Prostate gland (tissue), 2 donors: ENCODE results near the gene DOCK2. TPM values are rescaled to one million over a fixed set of nuclear protein-coding genes. Genes with fewer than 3 reads are reported as not detected.

Experiments
- DNase-seq: peaks from one replicate; pipeline ENCODE4 v3.0.0-alpha.2; 2019; ENCODE audit warnings: low spot score
- H3K27ac ChIP-seq, 2 donors: fragments of 200-600 bp; sonication (generic); 2 replicates each; pipeline ENCODE4 v1.5.1; 2017 to 2019
- H3K27me3 ChIP-seq: fragments of 200-600 bp; sonication (generic); replicated peaks from 2 replicates; pipeline ENCODE4 v1.5.1; 2019; ENCODE audit not compliant: insufficient read depth
- H3K36me3 ChIP-seq, 2 donors: fragments of 200-600 bp; sonication (generic); 1 replicate in 1 of 2; 2 replicates in 1 of 2; pipeline versions ENCODE4 v1.5.1 to v1.8.1; 2017 to 2019
- H3K4me1 ChIP-seq: fragments of 200-600 bp; sonication (generic); replicated peaks from 2 replicates; pipeline ENCODE4 v1.5.1; 2019
- H3K4me3 ChIP-seq, 2 donors: fragments of 200-600 bp; sonication (generic); 2 replicates each; pipeline ENCODE4 v1.5.1; 2017 to 2019
- H3K9me3 ChIP-seq: fragments of 200-600 bp; sonication (generic); 2 replicates; pipeline ENCODE4 v1.5.1; 2017
- POLR2A ChIP-seq: fragments of 450-650 bp; IDR thresholded peaks from one replicate; pipeline ENCODE4 v1.6.1; 2016; ENCODE audit warnings: antibody characterized with exemption, mild to moderate bottlenecking
- POLR2AphosphoS5 ChIP-seq: sonication (generic); formaldehyde crosslinking; IDR thresholded peaks from one replicate; pipeline ENCODE4 v1.6.1; 2017; ENCODE audit warnings: antibody characterized with exemption
- WGBS: methylation state at CpG from one replicate; pipeline ENCODE4 v1.1.5; 2018; 5-methylcytosine and 5-hydroxymethylcytosine counted together
- intact Hi-C: fragments of 100-400 bp; cut with DNase I; formaldehyde crosslinking; loops from one replicate; pipeline ENCODE4 v1.14.2; 2022
- total RNA-seq, 2 donors: library from RNA; depleted of rRNA; stranded (reverse); fragments of >200 nt; gene quantifications; one replicate each; pipeline ENCODE4 v1.1.0, GENCODE V29; 2016
- TF ChIP-seq, protein P1 (sequence below), 4 experiments: fragments of 200-600 bp in 2 of 4; fragments of 450-650 bp in 2 of 4; sonication (generic) in 2 of 4; IDR thresholded peaks; 1 replicate in 3 of 4; 2 replicates in 1 of 4; pipeline ENCODE4 v1.5.1; 2016 to 2019; ENCODE audit warnings: antibody characterized with exemption in 4 of 4, mild to moderate bottlenecking in 2 of 4, moderate library complexity in 2 of 4

DOCK2 gene
- total RNA-seq, 2 donors from 2014 or later: 2.5 to 6.2 TPM

DNA sequence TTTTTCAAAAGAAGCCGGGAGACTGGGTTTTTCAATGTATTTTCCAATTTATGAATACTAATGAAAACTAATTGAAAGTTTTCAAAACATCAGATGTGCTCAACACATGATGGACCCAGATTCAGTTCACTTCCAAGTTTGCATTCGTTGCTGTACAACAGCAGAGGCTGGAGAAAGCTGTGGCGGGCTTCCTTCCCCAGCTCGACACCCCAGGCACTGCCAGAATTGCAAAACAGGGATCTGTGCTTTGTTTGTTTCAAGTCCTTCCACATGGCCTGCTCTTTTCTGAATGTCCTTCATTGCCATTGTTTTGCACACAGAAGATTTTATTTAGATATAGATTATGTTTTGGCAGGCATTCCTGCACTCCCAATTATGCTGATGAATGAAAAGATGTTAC is 373.5 kb downstream of the DOCK2 start:
- no peak for TF ChIP-seq POLR2AphosphoS5
- no peak for TF ChIP-seq POLR2A
- TF ChIP-seq, protein P1, sequence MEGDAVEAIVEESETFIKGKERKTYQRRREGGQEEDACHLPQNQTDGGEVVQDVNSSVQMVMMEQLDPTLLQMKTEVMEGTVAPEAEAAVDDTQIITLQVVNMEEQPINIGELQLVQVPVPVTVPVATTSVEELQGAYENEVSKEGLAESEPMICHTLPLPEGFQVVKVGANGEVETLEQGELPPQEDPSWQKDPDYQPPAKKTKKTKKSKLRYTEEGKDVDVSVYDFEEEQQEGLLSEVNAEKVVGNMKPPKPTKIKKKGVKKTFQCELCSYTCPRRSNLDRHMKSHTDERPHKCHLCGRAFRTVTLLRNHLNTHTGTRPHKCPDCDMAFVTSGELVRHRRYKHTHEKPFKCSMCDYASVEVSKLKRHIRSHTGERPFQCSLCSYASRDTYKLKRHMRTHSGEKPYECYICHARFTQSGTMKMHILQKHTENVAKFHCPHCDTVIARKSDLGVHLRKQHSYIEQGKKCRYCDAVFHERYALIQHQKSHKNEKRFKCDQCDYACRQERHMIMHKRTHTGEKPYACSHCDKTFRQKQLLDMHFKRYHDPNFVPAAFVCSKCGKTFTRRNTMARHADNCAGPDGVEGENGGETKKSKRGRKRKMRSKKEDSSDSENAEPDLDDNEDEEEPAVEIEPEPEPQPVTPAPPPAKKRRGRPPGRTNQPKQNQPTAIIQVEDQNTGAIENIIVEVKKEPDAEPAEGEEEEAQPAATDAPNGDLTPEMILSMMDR (IDR thresholded peaks at IDR 0.05): no peak
- Histone ChIP-seq H3K4me3 (no peak overlapping the region), H3K27ac (no peak overlapping the region), H3K9me3 (no peaks in the 10 kb centered on the region), H3K4me1 (no peaks in the 10 kb centered on the region), H3K27me3 (no peaks in the 10 kb centered on the region), H3K36me3 (no peaks in the 10 kb centered on the region)
- intact Hi-C loops: no loop called here
- DNase-seq: no peak
- 43% methylated on average over 4 of the region's 4 CpGs for WGBS

DNA sequence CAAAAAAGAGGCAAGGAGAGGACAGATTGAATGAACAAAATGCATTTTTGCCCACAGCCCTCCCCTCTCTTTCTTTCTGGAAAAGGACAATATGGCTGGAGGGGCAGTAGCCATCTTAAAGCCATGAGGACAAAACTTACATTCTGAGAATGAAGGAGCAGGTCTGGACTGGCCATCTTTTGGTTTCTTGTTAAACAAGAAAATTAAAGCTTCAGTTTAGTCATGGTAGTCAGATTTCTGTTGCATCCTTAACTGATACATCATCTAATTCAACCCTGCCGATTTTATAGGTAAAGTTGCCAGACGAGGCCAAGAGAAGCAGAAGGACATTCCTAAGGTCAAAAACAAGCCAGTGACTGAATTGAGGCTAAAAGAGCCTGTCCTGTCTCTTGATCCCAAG is 374.7 kb downstream of the DOCK2 start:
- no peak for DNase-seq
- 65% methylated on average over 2 of the region's 2 CpGs for WGBS
- Histone ChIP-seq H3K36me3 (no peaks in the 10 kb centered on the region), H3K4me3 (no peak overlapping the region), H3K9me3 (no peaks in the 10 kb centered on the region), H3K27ac (no peak overlapping the region), H3K27me3 (no peaks in the 10 kb centered on the region), H3K4me1 (no peaks in the 10 kb centered on the region)
- TF ChIP-seq, protein P1 (IDR thresholded peaks at IDR 0.05): no peak
- TF ChIP-seq POLR2AphosphoS5 (no peak), POLR2A (no peak)
- intact Hi-C loops: no loop called here

DNA sequence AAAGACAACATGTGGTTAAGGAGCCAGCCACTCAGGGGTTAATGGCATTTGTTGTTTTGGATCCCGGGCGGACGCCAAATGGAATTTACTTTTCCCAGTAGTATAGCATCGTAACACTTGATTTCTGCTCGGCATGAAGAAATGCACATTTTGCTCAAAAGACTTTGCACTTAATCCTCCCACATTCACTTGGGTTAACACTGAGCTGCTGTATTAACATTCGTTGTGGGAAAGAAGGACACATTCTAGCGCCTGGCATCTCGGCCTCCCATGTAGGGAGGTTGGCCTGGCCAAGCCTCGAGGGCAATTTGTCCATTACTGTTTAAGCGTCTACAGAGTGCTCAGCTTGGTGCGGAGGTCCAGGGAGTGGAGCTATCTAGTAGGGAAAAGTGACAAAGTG is 375.5 kb downstream of the DOCK2 start:
- WGBS: 72% methylated on average over 11 of the region's 11 CpGs
- Histone ChIP-seq H3K27ac (no peak overlapping the region), H3K4me1 (no peaks in the 10 kb centered on the region), H3K9me3 (no peaks in the 10 kb centered on the region), H3K27me3 (no peaks in the 10 kb centered on the region), H3K4me3 (no peak overlapping the region), H3K36me3 (no peaks in the 10 kb centered on the region)
- TF ChIP-seq, protein P1 (IDR thresholded peaks at IDR 0.05): no peak
- TF ChIP-seq POLR2AphosphoS5: no peak
- intact Hi-C loops: no loop called here
- no peak for DNase-seq

DNA sequence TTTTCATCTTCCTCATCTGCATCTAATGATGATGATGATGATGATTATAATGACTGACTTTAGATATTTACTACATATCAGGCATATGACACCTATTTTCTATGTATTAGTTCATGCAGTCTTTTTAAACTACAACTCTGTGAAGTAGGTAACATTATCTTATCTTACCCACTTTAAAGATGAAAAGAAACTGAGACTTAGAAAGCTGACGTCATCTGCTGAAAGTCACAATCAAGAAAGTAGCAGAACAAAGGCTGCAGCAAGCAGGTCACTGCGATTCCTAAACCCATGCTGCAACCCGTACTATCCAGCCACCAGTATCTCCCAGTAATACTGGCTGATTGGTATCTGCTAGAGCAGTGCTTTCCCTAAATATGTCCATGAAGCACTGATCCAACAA is 383.3 kb downstream of the DOCK2 start:
- Histone ChIP-seq H3K36me3 (no peaks in the 10 kb centered on the region), H3K4me3 (no peak overlapping the region), H3K27ac (no peak overlapping the region), H3K4me1 (no peaks in the 10 kb centered on the region), H3K9me3 (no peaks in the 10 kb centered on the region), H3K27me3 (no peaks in the 10 kb centered on the region)
- WGBS: 86% methylated on average over 3 of the region's 3 CpGs
- DNase-seq: no peak
- TF ChIP-seq, protein P1 (IDR thresholded peaks at IDR 0.05): no peak
- TF ChIP-seq POLR2AphosphoS5: no peak
- no peak for TF ChIP-seq POLR2A
- intact Hi-C loops: no loop called here

DNA sequence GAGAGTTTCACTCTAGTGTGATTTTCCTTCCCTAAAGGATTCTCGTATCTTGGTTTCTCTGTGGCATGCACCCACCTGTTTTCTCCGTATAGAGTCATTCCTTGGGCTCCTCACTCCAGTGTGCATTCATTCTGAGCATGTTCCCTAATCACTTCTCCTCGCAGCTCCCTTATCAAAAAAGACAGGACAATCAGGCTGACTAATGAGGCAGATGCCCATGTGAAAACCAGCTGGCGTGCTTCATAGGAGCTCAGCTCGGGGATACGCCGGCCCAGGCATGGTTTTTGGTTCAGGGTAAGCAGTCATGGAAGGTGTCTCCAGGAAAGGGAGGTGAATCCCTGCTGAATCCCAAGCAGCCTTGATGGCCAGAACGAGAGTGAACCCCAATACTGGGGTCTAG is 384.4 kb downstream of the DOCK2 start:
- H3K36me3 ChIP-seq: no peaks in the 10 kb centered on the region
- intact Hi-C loops: no loop called here
- TF ChIP-seq POLR2AphosphoS5 (no peak), POLR2A (no peak)
- TF ChIP-seq, protein P1 (IDR thresholded peaks at IDR 0.05): no peak

More for the DNA sequence above, 384.4 kb downstream of the DOCK2 start:
- no peak overlapping the region for H3K27ac ChIP-seq
- WGBS: 83% methylated on average over 8 of the region's 8 CpGs
- no peak overlapping the region for H3K4me3 ChIP-seq
- H3K27me3 ChIP-seq: no peaks in the 10 kb centered on the region
- H3K4me1 ChIP-seq: no peaks in the 10 kb centered on the region
- H3K9me3 ChIP-seq: no peaks in the 10 kb centered on the region
- no peak for DNase-seq
